Measurements from ENCODE around the gene FAM9C.

FAM9C gene

GRCh38 chrX:13044441-13044840, at the start of gene FAM9C:
FAM9C (minus strand) TSS chrX:13044620; CDS start chrX:13043789, 831 bp downstream.
- CTCF ChIA-PET: no interaction called here

GRCh38 chrX:13093529-13094140, 49.2 kb upstream of the FAM9C start:
- TF ChIP-seq CTCF (conservative IDR thresholded peaks at IDR 0.05; ENCODE audit: low read depth): no peak
- POLR2A ChIA-PET (ENCODE audit: low non-redundant PET): no interaction called here
- no peak for DNase-seq (ENCODE audit: low spot score)
- no peak overlapping the region for H3K27ac ChIP-seq
- CTCF ChIA-PET: no interaction called here

More at GRCh38 chrX:13044441-13044840, at the start of gene FAM9C:
- H3K27ac ChIP-seq: no peak within 1 kb of the TSS
- no peak for TF ChIP-seq CTCF (conservative IDR thresholded peaks at IDR 0.05; ENCODE audit: low read depth)
- POLR2A ChIA-PET (ENCODE audit: low non-redundant PET): no interaction called here
- no peak for DNase-seq (ENCODE audit: low spot score)

GRCh38 chrX:13092455-13092941, 48.1 kb upstream of the FAM9C start:
- no peak for DNase-seq (ENCODE audit: low spot score)
- ChIA-PET CTCF (no interaction called here), POLR2A (ENCODE audit: low non-redundant PET) (no interaction called here)
- H3K27ac ChIP-seq: no peak overlapping the region
- no peak for TF ChIP-seq CTCF (conservative IDR thresholded peaks at IDR 0.05; ENCODE audit: low read depth)

GRCh38 chrX:13091111-13091765, 46.8 kb upstream of the FAM9C start:
- ChIA-PET CTCF (interaction anchor here (0.6 kb wide), 1 partner anchor 160 kb away, joined by 3 read pairs; no protein-coding TSS in a partner anchor), POLR2A (ENCODE audit: low non-redundant PET) (no interaction called here)
- no peak for TF ChIP-seq CTCF (conservative IDR thresholded peaks at IDR 0.05; ENCODE audit: low read depth)
- DNase-seq (ENCODE audit: low spot score): no peak
- H3K27ac ChIP-seq: no peak overlapping the region

GRCh38 chrX:13090339-13091110, 46.1 kb upstream of the FAM9C start:
- TF ChIP-seq CTCF (conservative IDR thresholded peaks at IDR 0.05; ENCODE audit: low read depth): no peak
- ChIA-PET POLR2A (ENCODE audit: low non-redundant PET) (no interaction called here), CTCF (interaction anchor here (0.6 kb wide), 1 partner anchor 160 kb away, joined by 3 read pairs; no protein-coding TSS in a partner anchor)
- DNase-seq (ENCODE audit: low spot score): no peak
- no peak overlapping the region for H3K27ac ChIP-seq

- DNase-seq (ENCODE audit: low spot score): no peak
- H3K27ac ChIP-seq: no peak overlapping the region
- CTCF ChIA-PET: no interaction called here
- no peak for TF ChIP-seq CTCF (conservative IDR thresholded peaks at IDR 0.05; ENCODE audit: low read depth)
- POLR2A ChIA-PET (ENCODE audit: low non-redundant PET): no interaction called here
These were observed 45.6 kb upstream of the FAM9C start for GRCh38 chrX:13090027-13090338.
